OCI-M2 (cell line): ENCODE results near the gene SEC14L3.

Experiments used
- DNase-seq: peaks from one replicate; lab custom pipeline; 2025; ENCODE audit not compliant: unreplicated experiment; lab: John Stamatoyannopoulos, UW

The SEC14L3 gene

DNA sequence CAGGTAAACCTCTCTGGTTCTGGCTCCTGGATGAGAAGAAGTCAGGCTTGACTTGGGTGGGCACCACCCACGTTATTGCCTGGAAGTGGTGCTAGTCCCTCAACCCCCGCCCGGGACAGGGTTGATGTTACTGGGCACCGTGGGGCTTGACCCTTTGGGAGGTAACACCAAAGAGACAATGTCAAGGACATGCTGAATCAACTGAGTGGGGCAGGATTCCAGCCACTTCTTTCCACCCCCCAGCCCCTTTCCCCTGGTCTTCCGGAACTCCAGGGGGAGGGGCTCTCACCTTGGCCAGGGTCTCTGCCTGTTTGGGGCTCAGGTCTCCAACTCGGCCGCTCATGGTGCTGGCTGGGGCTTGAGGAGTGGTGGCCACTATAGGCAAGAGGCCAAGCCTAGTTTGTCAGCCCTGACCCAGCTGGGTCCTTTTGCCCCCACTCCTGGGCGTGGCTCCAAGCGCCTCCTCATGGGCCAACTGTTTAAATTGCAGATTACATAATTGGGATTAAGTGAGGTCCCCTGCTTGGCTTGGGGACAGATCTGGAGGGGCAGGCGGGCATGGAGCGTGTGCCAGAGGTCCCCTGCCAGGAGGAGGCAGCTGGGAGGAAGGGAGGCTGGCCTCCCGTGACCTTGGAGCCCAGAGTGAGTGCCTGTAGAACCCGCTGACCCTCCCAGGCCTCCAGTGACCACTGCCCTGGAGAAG, at the start of gene SEC14L3:
Gene SEC14L3, minus strand, starts transcription at position 402 of the 703 bp plus-strand sequence. Its CDS starts 59 bp downstream, at position 343.
- DNase-seq, result no peak

DNA sequence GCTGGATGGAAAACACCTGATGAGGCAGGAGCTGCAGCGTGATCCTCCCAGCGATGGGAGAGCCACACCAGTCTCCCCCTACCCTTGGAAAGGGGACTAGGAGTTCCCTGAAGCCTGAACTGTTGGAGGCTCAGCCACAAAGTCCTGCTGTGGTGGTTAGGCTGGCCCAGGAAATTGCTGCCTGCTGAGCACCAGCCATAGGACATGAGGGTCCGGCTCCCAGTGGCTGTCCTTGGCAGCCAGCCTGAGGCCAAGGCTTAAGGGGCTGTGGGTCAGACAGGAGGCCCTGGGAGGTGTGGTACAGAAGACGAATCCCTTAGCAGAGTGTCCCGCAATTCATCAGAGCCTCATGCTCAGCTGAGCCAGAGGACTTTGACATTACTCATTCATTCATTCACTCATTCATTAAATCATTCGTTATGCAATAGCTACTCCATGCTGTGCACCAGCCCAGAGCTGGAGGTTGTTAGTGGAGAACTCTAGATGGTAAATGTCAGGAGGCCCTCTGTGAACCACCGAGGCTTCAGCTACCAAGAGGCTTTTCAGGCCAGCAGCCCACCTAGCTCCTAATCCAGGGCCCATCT, 48.1 kb upstream of the SEC14L3 start:
- DNase-seq, result no peak

DNA sequence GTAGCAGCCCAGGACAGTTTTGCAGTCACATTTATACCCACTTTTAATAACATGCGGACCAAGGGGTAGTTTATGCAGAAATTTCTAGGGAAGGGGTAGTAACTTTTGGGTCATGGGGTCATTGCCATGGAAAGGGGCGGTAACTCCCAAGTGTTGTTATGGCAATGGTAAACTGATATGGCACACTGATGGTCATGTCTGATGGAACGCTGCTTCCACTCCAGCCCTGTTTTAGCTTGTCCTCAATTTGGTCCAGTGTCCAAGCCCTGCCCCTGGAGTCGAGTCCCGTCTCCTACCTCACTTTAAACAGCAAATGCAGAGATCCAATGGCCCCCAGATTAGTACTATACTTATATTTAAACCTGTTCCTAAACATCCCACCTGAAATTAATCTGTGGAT, 44.9 kb upstream of the SEC14L3 start:
- DNase-seq, result no peak

DNA sequence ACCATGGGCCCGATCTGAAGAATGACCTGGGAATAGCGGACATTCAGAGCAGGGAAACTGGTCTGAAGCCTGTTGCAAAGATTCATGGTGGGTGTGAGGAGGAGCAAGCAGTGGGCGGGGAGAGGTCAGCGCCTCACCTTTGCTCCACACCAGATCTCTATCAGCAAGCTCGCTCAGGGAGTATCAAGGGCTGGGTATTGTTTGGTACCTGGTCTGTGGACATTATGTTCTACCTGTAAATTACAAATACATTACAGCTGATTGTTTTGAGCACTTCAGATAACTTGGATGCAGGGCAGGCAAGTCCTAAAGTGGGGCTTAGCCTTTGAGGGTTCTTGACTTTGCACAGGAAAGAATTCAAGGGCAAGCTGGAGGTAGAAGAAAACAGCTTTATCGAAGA, 44.5 kb upstream of the SEC14L3 start:
- no peak for DNase-seq

DNA sequence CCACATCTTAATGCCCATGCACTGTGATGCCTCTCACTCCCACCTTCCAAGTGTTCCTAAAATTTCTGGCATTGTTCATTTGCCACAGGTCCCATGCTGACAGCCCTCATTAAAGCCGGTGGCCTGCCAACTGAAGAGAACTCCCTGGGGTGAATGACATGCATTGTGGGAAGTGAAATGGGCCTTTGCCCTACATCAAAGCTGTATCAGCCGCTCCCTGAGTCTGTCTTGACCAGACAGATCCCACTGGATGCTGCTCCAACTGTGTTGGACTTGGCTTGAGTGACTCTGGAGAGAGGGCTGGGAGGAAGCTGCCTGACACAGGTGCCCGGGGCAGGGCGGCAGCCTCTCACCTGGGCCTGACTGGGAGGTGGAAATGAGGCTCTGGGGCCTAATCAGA, 42.4 kb upstream of the SEC14L3 start:
- DNase-seq, result no peak

DNA sequence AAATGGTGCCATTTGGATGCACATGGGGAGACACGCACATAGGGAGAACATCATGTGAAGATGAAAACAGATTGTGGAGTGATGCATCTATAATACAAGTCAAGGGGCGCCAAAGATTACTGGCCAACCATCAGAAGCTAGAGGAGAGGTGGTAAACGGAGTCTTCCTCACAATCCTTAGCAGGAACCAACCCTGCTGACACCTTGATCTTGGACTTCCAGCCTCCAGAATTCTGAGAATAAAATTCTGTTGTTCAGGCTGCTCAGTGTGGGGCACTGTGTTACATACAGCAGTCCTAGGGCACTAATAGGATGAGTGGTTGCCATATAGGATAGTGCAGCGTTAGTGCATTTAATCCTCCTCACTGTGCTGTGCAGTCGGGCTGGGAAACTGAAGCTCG, 41.6 kb upstream of the SEC14L3 start:
- DNase-seq, result no peak

DNA sequence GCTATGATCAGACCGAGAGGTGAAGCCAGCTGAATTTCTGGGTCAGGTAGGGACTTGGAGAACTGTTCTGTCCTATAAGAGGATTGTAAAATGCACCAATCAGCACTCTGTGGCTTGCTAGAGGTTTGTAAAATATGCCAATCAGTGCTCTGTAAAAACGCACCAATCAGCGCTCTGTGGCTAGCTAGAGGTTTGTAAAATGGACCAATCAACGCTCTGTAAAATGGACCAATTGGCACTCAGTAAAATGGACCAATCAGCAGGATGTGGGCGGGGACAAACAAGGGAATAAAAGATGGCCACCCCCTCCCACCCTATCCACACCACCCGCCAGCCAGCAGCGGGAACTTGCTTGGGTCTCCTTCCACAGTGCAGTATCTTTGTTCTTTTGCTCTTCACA, 40.1 kb upstream of the SEC14L3 start:
- DNase-seq, result no peak

DNA sequence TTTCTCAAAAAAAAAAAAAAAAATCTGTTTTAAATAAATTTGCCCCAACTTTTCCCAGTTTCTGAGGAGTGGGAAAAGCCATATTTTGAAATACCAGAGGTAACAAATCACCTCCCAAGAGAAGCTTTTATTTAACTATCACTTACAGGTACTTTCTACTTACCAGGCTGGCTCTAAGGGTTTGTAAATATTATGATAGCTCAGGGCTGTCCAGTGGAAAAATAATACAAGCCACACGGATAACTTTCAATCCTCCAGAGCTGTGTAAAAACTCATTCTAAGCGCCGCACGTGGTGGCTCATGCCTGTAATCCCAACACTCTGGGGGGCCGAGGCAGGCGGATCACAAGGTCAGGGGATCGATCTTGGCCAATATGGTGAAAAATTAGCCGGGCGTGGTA, 39.3 kb upstream of the SEC14L3 start:
- no peak for DNase-seq

DNA sequence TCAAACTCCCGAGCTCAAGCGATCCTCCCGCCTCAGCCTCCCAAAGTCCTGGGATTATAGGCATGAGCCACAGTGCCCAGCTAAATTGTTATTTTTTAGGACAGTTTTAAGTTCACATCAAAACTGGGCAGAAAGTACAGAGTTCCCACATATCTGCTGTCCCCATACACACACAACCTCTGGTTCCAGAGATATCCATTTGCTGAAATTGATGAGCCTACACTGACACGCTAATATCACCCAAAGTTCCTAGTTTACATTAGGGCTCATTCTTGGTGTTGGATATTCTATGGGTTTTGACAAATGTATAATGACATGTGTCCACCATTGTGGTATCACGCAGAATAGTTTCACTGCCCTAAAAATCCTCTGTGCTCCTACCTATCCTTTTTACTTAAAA, 36.4 kb upstream of the SEC14L3 start:
- DNase-seq, result no peak

DNA sequence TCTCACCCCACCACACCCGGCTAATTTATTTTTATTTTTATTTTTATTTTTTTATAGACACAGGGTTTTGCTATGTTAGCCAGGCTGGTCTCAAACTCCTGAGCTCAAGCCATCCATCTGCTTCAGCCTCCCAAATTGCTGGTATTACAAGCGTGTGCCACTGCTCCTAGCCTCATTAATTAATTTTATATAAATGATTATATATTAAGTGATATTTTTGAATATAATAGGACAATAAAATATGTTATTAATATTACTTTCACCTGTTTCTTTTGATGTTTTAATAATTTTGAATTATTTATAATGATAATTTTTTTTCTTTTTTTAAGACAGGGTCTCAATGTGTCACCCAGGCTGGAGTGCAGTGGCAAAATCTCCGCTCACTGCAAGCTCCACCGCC, 35.9 kb upstream of the SEC14L3 start:
- no peak for DNase-seq

DNA sequence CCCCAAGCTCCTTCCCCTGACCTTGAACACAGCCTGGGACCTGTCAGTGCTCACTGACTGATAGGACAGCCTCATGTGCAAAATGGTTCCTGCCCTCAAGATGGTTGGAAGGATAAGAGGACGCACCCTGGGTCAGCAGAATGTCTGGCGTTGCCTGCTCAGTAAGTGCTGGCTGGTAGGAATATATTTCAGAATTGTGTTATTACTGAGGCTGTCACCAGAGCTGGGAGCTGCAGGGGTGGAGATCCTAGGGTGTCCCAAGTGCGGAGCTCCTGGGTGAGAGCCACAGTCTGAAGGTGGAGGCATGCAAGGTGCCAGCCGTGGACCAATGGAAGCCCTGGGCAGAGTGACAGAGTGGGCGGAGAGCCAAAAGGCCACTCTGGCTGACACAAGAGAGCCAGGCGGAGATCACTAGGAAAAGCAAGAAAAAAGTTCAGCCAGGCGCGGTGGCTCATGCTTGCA, 34.7 kb upstream of the SEC14L3 start:
- DNase-seq, result no peak

DNA sequence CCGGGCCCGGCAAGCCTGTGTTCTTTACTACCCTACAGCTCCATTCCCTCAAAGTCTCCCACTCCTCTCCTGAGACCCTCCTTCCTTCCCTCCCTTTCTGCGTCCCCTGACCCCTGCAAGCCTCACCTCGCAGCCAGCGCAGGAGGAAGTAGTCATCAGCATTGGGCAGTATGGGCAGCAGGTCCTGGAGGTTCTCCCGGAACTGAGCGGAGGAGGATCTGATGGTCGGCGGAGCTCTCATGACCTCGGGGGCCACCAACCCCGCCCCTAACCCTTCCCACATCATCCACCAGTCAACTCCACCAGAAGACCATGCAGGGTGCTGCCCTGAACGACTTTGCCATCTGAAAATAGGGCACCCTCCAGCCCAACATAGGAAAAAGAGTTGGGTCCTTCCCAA, 31.7 kb upstream of the SEC14L3 start:
- no peak for DNase-seq

DNA sequence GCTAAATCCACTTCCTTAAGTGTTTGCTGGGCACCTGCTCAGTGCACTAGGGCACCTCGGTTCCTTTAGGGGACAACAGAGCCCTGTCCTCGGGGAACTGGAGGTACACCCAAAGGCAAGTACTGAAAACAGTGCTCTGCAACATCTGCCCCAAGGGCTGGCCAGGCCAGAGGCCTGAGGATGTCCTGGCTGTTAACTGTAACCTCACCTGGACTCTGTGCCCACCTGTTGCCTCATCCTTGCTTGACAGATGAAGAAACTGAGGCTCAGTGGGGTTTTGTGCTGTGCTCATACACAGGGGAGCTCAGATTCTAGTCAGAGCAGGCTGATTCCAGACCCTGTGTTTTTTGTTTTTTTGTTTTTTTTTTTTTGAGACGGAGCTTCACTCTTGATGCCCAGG, 31.1 kb upstream of the SEC14L3 start:
- DNase-seq, result no peak

DNA sequence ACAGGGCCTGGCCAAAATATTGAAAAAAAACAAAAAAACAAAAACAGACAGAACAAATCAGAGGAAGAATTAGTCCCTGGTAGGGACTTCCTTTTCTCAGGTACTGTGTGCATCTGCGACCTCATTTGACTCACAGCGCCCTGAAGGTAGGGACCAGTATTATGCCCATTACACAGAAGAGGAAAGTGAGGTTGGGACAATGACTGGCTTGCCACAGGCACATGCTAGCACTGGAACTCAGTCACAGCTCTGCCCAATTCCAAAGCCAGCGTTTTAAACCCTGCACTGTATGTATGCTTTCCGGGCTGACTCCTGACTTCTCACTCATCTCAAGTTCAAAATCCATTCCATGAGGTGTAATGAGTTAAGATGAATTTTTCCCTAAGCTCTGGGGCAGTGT, 30.3 kb upstream of the SEC14L3 start:
- DNase-seq, result no peak

DNA sequence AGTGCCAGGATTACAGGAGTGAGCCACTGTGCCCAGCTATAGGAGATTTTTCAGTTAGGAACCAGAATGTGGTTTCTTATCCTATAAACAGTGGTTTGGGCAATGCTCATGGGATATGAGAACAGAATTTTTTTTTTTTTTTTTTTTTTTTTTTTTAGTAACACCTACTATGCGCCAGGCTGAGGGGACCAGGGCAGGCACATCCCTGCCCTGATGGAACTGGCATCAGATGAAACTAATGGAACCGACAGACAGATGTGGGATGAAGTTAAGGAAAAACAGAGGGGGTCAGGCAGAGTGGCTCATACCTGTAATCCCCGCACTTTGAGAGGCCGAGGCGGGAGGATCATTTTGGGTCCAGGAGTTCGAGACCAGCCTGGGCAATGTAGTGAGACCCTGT, 28.8 kb upstream of the SEC14L3 start:
- DNase-seq, result no peak

DNA sequence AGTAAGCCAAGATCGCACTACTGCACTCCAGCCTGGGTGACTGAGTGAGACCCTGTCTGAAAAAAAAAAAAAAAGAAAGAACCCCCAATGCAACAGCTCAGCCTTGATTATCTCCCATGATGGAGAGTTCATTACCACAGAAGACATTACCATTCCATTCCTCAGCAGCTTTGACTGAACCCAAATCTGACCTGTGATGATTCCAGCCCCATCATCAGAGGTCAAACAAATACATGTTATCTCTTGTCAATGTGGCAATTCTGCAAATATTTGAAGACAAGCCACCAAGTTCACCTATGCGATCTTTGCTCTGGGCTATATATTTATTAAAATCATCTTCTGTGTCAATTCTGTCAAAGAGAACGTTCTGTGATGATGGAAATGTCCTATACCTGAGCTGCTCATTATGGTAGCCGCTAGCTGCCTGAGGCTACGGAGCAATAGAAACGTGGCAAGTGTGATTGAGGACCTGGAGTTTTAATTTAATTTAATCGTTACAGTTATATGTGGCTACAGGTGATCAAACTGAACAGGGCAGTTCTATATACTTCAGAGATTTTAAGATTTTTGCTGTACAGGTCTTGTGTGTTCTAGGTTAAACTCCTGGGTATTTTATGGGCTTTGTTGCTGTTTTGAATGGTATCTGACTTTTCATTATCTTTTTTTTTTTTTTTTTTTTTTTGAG, 25.8 kb upstream of the SEC14L3 start:
- no peak for DNase-seq

DNA sequence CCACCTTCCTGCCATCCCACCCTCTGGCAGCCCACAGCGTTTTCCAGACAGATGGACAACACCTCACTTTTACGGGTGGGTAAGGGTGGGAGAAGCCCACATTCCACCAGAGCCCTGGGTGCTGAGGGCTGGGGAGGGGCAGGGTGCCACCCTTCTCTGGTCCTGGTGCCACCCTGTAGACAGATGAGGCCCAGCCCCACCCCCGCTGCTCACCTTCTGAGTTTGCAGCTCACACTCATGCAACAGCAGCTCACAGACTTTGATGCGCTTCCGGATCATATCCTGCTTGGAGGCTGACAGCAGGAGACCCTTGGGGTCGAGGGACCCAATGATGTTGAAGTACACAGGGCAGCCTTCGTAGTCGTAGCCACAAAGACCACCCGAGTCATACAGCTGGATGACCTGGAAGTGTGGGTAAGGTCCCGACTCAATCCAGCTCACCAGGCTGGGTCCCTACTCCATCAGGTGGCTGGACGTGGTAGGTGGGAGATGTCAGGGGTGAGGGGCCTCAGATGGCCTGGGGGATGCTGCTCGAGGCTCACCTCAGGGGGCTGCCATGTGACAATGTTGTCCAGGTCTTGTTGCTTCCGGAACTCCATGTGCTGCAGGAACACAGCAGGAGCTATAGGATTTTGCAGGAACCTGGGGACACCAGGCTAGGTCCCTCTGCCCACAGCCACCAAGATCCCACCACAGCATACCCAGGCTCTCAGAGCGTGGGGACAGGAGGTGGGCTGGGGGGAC, 23.4 kb upstream of the SEC14L3 start:
- DNase-seq, result no peak

DNA sequence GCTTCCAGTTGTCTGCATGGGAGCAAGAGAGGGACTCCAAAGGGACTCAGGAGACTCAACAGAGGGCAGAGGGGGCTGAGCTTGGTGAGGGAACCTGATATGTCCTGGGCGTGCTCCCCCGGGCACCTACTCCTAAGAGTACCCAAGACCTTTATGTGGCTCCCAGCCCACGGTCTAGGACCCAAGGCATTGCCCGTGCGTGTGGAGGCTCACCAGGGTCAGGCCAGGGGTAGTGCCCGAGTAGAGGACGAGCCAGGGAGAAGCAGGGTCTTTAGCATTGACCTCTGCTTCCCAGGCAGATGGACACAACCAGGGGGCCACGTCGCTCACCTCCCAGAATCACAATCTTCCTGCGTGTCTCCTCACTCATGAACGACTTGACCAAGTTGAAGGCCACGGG, 20.3 kb upstream of the SEC14L3 start:
- no peak for DNase-seq

DNA sequence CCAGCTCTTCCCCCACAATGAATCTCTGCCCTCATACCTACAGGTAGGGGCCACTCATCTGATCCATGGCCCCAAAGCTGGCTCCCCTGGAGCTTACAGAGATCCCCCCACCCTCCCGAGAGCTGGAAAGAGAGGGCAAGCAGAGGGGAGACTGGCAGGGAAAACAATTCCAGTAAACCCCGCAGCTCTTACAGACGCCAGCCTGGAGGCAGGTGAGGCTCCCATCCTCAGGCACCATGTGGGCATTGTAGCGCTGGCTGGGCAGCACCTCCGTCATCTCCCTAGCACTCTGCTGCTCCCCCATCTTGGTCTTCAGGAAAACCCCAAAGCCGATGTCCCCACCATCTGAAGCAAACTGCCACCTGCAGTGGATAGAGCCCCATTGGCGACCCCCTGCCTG, 19.6 kb upstream of the SEC14L3 start:
- DNase-seq, result no peak

DNA sequence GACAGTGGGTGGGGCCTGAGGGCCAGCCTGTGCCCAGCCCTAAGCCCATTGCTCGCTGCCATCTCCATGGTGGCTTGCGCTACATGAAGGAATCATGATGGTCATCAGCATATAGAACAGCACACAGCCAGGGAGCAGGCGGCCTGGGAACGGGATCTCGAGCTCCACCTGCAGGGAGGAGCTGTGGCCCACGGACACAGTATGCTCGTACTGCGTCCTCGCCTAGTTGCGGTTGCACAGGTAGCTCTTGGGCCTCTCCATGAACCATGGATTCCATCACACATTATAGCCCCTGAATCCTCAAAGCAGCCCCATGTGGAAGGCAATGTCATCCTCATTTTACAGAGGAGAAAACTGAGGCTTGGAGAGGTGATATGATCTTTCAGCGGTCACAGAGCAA, 18.6 kb upstream of the SEC14L3 start:
- DNase-seq, result no peak

DNA sequence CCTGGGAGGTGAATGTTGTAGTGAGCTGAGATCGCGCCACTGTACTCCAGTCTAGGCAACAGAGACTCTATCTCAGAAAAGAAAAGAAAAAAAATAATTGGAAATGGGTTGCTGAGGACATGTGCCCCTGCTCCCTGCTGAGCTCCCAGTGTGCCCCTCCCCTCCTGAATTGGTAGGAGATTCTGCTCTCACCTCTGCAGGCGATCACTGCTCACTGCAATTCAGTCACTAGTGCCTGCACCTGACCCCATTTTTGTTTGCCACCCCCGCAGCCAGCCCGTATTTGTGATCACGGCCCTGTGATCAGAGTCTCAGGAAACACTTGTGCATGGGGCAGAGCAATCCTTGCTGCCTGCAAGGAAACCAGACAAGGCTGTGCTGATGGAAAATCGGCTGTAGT, 16.3 kb upstream of the SEC14L3 start:
- no peak for DNase-seq

DNA sequence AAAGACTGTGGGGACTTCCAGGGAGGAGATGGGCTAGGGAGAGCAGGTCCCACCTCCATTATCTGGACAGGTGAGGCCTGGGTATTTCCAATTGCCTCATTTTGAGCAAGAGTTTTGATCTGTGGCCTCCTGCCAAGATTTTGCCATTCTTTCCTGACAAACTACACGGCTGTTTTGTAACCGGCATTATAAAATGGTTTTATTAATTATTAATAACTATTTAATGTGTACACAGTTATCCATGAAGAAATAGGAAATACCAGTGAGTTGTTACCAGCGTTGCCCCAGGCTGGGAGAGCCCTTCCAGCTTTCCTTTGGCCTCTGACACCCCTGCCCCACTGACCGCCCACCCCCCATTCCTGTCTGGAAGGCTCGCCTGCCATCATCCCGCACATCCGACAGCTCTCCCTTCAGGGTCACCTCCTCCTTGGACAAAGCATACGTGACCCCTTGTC, 14.9 kb upstream of the SEC14L3 start:
- DNase-seq, result no peak
